WTC11 (cell line): ENCODE data around the gene ZNF285. TPM values are rescaled to one million over a fixed set of nuclear protein-coding genes. Genes with fewer than 3 reads are reported as not detected.
"Not testable (repeated sequence)": the region's sequence is repeated elsewhere in the genome, so short reads cannot be mapped to it uniquely, and the experiment has no call there.

Experiments used
- ATAC-seq: fragments of 200-7000 bp; cut with Tn5 transposase; 2 replicates; pipeline ENCODE4 v1.10.0; 2021; ENCODE audit warnings: mild to moderate bottlenecking, moderate library complexity
- CTCF ChIA-PET: fragments of 300-600 bp; sonication (Branson Sonifier 250); formaldehyde crosslinking; loops from one replicate; lab custom pipeline; 2021; ENCODE audit warnings: antibody characterized with exemption; lab: Charles Lee
- POLR2A ChIA-PET: fragments of 350-600 bp; sonication (Branson Sonifier 250); formaldehyde crosslinking; loops from one replicate; lab custom pipeline; 2021; ENCODE audit warnings: antibody characterized with exemption; lab: Charles Lee
- DNase-seq: peaks from one replicate; pipeline ENCODE4 v3.0.0; 2021; ENCODE audit warnings: low spot score
- H3K27ac Mint-ChIP-seq: 2 replicates; pipeline ENCODE4 v1.8.0; 2021; ENCODE audit warnings: mixed read lengths
- H3K27me3 Mint-ChIP-seq: 2 replicates; pipeline ENCODE4 v1.8.0; 2021; ENCODE audit warnings: low read depth, mild to moderate bottlenecking, moderate library complexity, mixed read lengths
- H3K36me3 Mint-ChIP-seq: 2 replicates; pipeline ENCODE4 v1.8.0; 2021; ENCODE audit warnings: mixed read lengths
- H3K4me1 Mint-ChIP-seq: 2 replicates; pipeline ENCODE4 v1.8.0; 2022; ENCODE audit warnings: mixed read lengths
- H3K4me3 Mint-ChIP-seq: 2 replicates; pipeline ENCODE4 v1.8.0; 2021; ENCODE audit warnings: mild to moderate bottlenecking, moderate library complexity, mixed read lengths
- H3K9me3 Mint-ChIP-seq: 2 replicates; pipeline ENCODE4 v1.8.0; 2021; ENCODE audit warnings: mixed read lengths
- ARID4B ChIP-seq: sonication (generic); formaldehyde crosslinking; IDR thresholded peaks from 2 replicates; pipeline ENCODE4 v1.8.0; 2023; ENCODE audit warnings: missing genetic modification reagents, mild to moderate bottlenecking, borderline replicate concordance
- ATF1 ChIP-seq: sonication (generic); formaldehyde crosslinking; IDR thresholded peaks from 2 replicates; pipeline ENCODE4 v1.8.1; 2023; ENCODE audit warnings: mild to moderate bottlenecking, moderate library complexity, missing genetic modification reagents
- E2F5 ChIP-seq: sonication (generic); formaldehyde crosslinking; IDR thresholded peaks from 2 replicates; pipeline ENCODE4 v1.8.1; 2022; ENCODE audit warnings: mild to moderate bottlenecking, moderate library complexity, missing genetic modification reagents
- FOXJ3 ChIP-seq: sonication (generic); formaldehyde crosslinking; IDR thresholded peaks from 2 replicates; pipeline ENCODE4 v1.9.0; 2021; ENCODE audit warnings: missing genetic modification reagents, mild to moderate bottlenecking, borderline replicate concordance
- FOXK1 ChIP-seq: sonication (generic); formaldehyde crosslinking; IDR thresholded peaks from 2 replicates; pipeline ENCODE4 v1.8.0; 2022; ENCODE audit warnings: mild to moderate bottlenecking, moderate library complexity, missing genetic modification reagents
- FOXP4 ChIP-seq: sonication (generic); formaldehyde crosslinking; IDR thresholded peaks from 2 replicates; pipeline ENCODE4 v1.8.0; 2022; ENCODE audit warnings: mild to moderate bottlenecking, missing genetic modification reagents
- SMAD4 ChIP-seq: sonication (generic); formaldehyde crosslinking; IDR thresholded peaks from 2 replicates; pipeline ENCODE4 v1.8.0; 2022; ENCODE audit warnings: mild to moderate bottlenecking, missing genetic modification reagents
- ZNF138 ChIP-seq: sonication (generic); formaldehyde crosslinking; conservative IDR thresholded peaks from 2 replicates; pipeline ENCODE4 v1.8.1; 2022; ENCODE audit warnings: mild to moderate bottlenecking, moderate library complexity, missing genetic modification reagents
- ZNF281 ChIP-seq: sonication (generic); formaldehyde crosslinking; IDR thresholded peaks from 2 replicates; pipeline ENCODE4 v1.8.0; 2023; ENCODE audit warnings: mild to moderate bottlenecking, missing genetic modification reagents
- total RNA-seq: library from RNA; stranded (reverse); gene quantifications from 3 replicates; pipeline ENCODE4 v1.2.3, GENCODE V29; 2021

The ZNF285 gene
- total RNA-seq, 1 experiment from 2014 or later, result 1.6 TPM

GRCh38 chr19:44435441-44435840 lies 34.0 kb upstream of the ZNF285 start (continued):
- TF ChIP-seq ZNF281 (CRISPR knock-in tag) (no peak), FOXK1 (CRISPR knock-in tag) (no peak), ATF1 (no peak)

- peaks cover 12% of the 10 kb centered on the region for H3K27me3 Mint-ChIP-seq
- POLR2A ChIA-PET, result no interaction called here
- H3K27ac Mint-ChIP-seq, result no peak overlapping the region
- no peak for ATAC-seq
- CTCF ChIA-PET, result no interaction called here
- peaks cover 85% of the 10 kb centered on the region for H3K36me3 Mint-ChIP-seq
- no peak overlapping the region for H3K4me3 Mint-ChIP-seq
- no peaks in the 10 kb centered on the region for H3K4me1 Mint-ChIP-seq
- peaks cover 90% of the 10 kb centered on the region for H3K9me3 Mint-ChIP-seq
- no peak for TF ChIP-seq ZNF138 (CRISPR knock-in tag)
- no peak for TF ChIP-seq ARID4B (CRISPR knock-in tag)
- TF ChIP-seq E2F5 (CRISPR knock-in tag), result no peak
- TF ChIP-seq SMAD4, result no peak
- no peak for TF ChIP-seq FOXP4 (CRISPR knock-in tag)
- no peak for TF ChIP-seq FOXJ3 (CRISPR knock-in tag)
- TF ChIP-seq, all 79 proteins: peak for 0
- DNase-seq, result no peak
Measured at GRCh38 chr19:44430956-44431355, 29.5 kb upstream of the ZNF285 start.

- CTCF ChIA-PET, H3K4me3 Mint-ChIP-seq, H3K27ac Mint-ChIP-seq, H3K4me1 Mint-ChIP-seq, DNase-seq, POLR2A ChIA-PET, ATAC-seq: not testable (repeated sequence)
- peaks cover 43% of the 10 kb centered on the region for H3K9me3 Mint-ChIP-seq
- H3K27me3 Mint-ChIP-seq, result peaks cover 30% of the 10 kb centered on the region
- H3K36me3 Mint-ChIP-seq, result peaks cover 51% of the 10 kb centered on the region
Measured at GRCh38 chr19:44415553-44415952, 14.1 kb upstream of the ZNF285 start.

- CTCF ChIA-PET, H3K4me1 Mint-ChIP-seq, POLR2A ChIA-PET, H3K4me3 Mint-ChIP-seq, H3K27ac Mint-ChIP-seq, ATAC-seq, DNase-seq: not testable (repeated sequence)
- peaks cover 79% of the 10 kb centered on the region for H3K36me3 Mint-ChIP-seq
- H3K9me3 Mint-ChIP-seq, result peaks cover 84% of the 10 kb centered on the region
- peaks cover 16% of the 10 kb centered on the region for H3K27me3 Mint-ChIP-seq
Measured at GRCh38 chr19:44389268-44389667, 12.1 kb downstream of the ZNF285 start.
